Heart left ventricle (tissue), 16 donors: ENCODE measurements around the gene ESPNL. TPM values are rescaled to one million over a fixed set of nuclear protein-coding genes. Genes with fewer than 3 reads are reported as not detected.
A peak's percentile ranks its signal among the peaks of the same experiment; 100 is the strongest.

Experiments
- ATAC-seq, 4 donors: fragments of 200-7000 bp; cut with Tn5 transposase; one replicate each; pipeline ENCODE4 v1.9.1; 2020 to 2022; ENCODE audit warnings: moderate library complexity in 4 of 4, mild to moderate bottlenecking in 3 of 4, moderate number of reproducible peaks in 1 of 4
- DNase-seq, 5 donors: peaks; one replicate each; pipeline ENCODE4 v3.0.0-alpha.2; 2020
- H3K27ac ChIP-seq, 12 donors: fragments of 200-600 bp; sonication (generic) in 4 of 12; one replicate each; pipeline versions ENCODE4 v1.5.0 to v1.8.0; 2016 to 2022; ENCODE audit warnings: mild to moderate bottlenecking in 2 of 12
- H3K27me3 ChIP-seq, 9 donors: fragments of 200-600 bp; sonication (generic) in 2 of 9; one replicate each; pipeline versions ENCODE4 v1.5.1 to v1.8.0; 2016 to 2022; ENCODE audit warnings: mild to moderate bottlenecking in 3 of 9
- H3K36me3 ChIP-seq, 9 donors: fragments of 200-600 bp; sonication (generic) in 2 of 9; one replicate each; pipeline versions ENCODE4 v1.5.0 to v1.8.0; 2018 to 2022; ENCODE audit warnings: mild to moderate bottlenecking in 2 of 9
- H3K4me1 ChIP-seq, 12 donors: fragments of 200-600 bp; sonication (generic) in 4 of 12; one replicate each; pipeline versions ENCODE4 v1.5.0 to v1.8.0; 2016 to 2022; ENCODE audit warnings: mild to moderate bottlenecking in 3 of 12
- H3K4me3 ChIP-seq, 12 donors: fragments of 200-600 bp; sonication (generic) in 4 of 12; one replicate each; pipeline versions ENCODE4 v1.5.0 to v1.8.0; 2017 to 2022; ENCODE audit warnings: mild to moderate bottlenecking in 9 of 12, moderate library complexity in 4 of 12
- H3K9me3 ChIP-seq, 12 donors: fragments of 200-600 bp; sonication (generic) in 4 of 12; one replicate each; pipeline versions ENCODE4 v1.5.0 to v1.8.0; 2016 to 2022; ENCODE audit warnings: mild to moderate bottlenecking in 1 of 12
- POLR2A ChIP-seq, 2 donors: fragments of 450-650 bp; IDR thresholded peaks; one replicate each; pipeline ENCODE4 v1.6.1; 2017; ENCODE audit warnings: antibody characterized with exemption in 2 of 2, mild to moderate bottlenecking in 2 of 2, moderate library complexity in 2 of 2
- WGBS, 4 donors: extraction: QIAGEN DNeasy Blood & Tissue Kit in 2 of 4; methylation state at CpG; one replicate each; pipeline versions ENCODE4 v1.1.5 to v1.1.7; 2013 to 2018; 5-methylcytosine and 5-hydroxymethylcytosine counted together
- intact Hi-C, 10 donors: fragments of 100-400 bp; cut with DNase I; formaldehyde crosslinking; loops; one replicate each; pipeline versions ENCODE4 v1.11.1 to v1.14.2; 2022
- polyA plus RNA-seq, 2 donors: library from polyadenylated mRNA; stranded (reverse); fragments of 200-250 nt; gene quantifications; one replicate each; pipeline ENCODE4 v1.2.3, GENCODE V29; 2013
- total RNA-seq, 9 donors: library from RNA; depleted of rRNA in 2 of 9; stranded (reverse); fragments of >200 nt in 2 of 9; fragmentation: NEBNext Ultra II Directional in 3 of 9; extraction: Animal tissue kit (Norgen Biotek cat#: 25700) in 3 of 9; gene quantifications; one replicate each; pipeline versions ENCODE4 v1.1.0 to v1.2.4, GENCODE V29; 2016 to 2023
- TF ChIP-seq, protein P1 (sequence below), 12 donors: fragments of 200-600 bp; sonication (generic) in 4 of 12; IDR thresholded peaks; one replicate each; pipeline versions ENCODE4 v1.5.0 to v1.8.0; 2018 to 2022; ENCODE audit warnings: antibody characterized with exemption in 12 of 12, mild to moderate bottlenecking in 5 of 12
- donor health status: ischemic (EF 13 %, LVEDD 7.1; RV severe dilation, severe dysfunction).
- donor health status: healthy with polysubstance abuse.
- donor health status: DM: no; HTN: yes; CAD: no.
- donor health status: DM: no; HTN: no; CAD: no.
- donor health status: ischemic (EF 25% LVEDD 6.9; RV normal size, moderate dysfunction).
- donor health status: ischemic (EF 25% LVEDD 5.7; RV mildly dilated, moderate dysfunction).
- donor health status: healthy.
- donor health status: DM: yes; HTN: yes; CAD: no.
- donor health status: ischemic (EF 35%, LVEDD 5.7; RV mildly dilated, moderate dysfunction).
- donor health status: nonischemic (EF 11% LVEDD 7.7; RV severe dilation, severe dysfunction).
- donor health status: DM: yes; HTN: yes; CAD: no.
- donor health status: PGD.
- donor health status: ischemic (EF 29% LVEDD 5.4; RV normal size, mild dysfunction).
- donor health status: nonischemic (EF 23%, LVEDD 6.1; RV moderate dilation, normal function).

ESPNL gene
- total and polyA plus RNA-seq, 11 donors = 0.05 to 1.2 (median 0.27) TPM; not detected in 2

- Histone ChIP-seq H3K27me3 (no peaks in the 10 kb centered on the region), H3K27ac (no peak overlapping the region), H3K4me3 (no peak overlapping the region), H3K4me1 (peaks cover 0 to 22% (median 8%) of the 10 kb centered on the region in 12 donors), H3K36me3 (peaks cover 0 to 92% (median 87%) of the 10 kb centered on the region in 9 donors), H3K9me3 (no peaks in the 10 kb centered on the region)
- 94 to 97% (median 96%) methylated on average over 9 of the region's 9 CpGs for WGBS, 4 donors
- no peak for DNase-seq
- no peak for ATAC-seq
- intact Hi-C loops = no loop called here
- TF ChIP-seq, protein P1, sequence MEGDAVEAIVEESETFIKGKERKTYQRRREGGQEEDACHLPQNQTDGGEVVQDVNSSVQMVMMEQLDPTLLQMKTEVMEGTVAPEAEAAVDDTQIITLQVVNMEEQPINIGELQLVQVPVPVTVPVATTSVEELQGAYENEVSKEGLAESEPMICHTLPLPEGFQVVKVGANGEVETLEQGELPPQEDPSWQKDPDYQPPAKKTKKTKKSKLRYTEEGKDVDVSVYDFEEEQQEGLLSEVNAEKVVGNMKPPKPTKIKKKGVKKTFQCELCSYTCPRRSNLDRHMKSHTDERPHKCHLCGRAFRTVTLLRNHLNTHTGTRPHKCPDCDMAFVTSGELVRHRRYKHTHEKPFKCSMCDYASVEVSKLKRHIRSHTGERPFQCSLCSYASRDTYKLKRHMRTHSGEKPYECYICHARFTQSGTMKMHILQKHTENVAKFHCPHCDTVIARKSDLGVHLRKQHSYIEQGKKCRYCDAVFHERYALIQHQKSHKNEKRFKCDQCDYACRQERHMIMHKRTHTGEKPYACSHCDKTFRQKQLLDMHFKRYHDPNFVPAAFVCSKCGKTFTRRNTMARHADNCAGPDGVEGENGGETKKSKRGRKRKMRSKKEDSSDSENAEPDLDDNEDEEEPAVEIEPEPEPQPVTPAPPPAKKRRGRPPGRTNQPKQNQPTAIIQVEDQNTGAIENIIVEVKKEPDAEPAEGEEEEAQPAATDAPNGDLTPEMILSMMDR (IDR thresholded peaks at IDR 0.05) = no peak
Observed at GRCh38 chr2:238171575-238172187, 71.5 kb downstream of the ESPNL start.

DNA sequence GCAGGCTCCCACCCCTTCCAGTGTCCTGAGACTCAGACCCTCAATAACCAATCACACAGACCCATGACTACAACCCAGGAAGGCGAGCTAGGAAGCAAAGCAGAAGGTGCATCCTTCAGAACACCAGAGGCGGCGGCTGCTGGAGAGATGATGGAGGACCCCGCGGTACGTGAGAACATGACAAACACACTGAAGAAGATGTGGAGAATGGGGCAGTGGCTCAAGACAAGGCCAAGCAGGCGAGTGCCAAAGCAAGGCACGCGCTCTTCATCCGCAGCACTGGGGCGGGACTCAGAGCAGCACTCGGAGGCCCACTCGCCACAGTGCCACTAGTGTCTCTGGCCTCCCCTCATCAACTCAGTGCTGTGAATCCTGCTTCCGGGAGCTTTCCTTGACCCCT, 72.3 kb downstream of the ESPNL start:
- peaks cover 0 to 98% (median 95%) of the 10 kb centered on the region in 9 donors for H3K36me3 ChIP-seq
- intact Hi-C loops = no loop called here
- no peak overlapping the region for H3K4me3 ChIP-seq
- H3K27ac ChIP-seq = no peak overlapping the region
- H3K4me1 ChIP-seq = peaks cover 0 to 22% (median 8%) of the 10 kb centered on the region in 12 donors
- WGBS, 4 donors = 87 to 97% (median 90%) methylated on average over 13 to 14 of the region's 14 CpGs
- TF ChIP-seq, protein P1 (IDR thresholded peaks at IDR 0.05) = no peak
- TF ChIP-seq POLR2A (IDR thresholded peaks at IDR 0.05) = no peak
- H3K9me3 ChIP-seq = no peaks in the 10 kb centered on the region
- H3K27me3 ChIP-seq = no peaks in the 10 kb centered on the region
- peak in 1 of 5 donors; percentile 23 for DNase-seq
- ATAC-seq = no peak

DNA sequence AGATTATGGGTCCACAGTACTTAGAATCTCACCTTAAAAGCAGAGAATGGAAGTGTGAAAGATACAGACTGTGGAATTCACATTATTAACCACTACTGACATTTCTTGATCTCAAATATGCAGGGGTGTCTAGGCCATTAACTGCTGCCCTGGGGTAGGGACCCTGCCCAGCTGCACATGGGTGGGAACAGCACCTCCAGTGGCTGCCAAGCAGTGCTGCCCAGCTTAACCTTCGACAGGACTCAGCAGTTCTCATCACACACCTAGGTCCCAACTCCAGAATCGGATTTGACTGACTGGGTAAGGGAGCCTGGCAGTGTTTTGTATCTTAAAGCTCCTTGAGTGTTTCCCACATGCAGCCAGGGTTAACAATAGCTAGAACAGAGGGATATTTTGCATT, 73.6 kb downstream of the ESPNL start:
- Histone ChIP-seq H3K27ac (no peak overlapping the region), H3K4me3 (no peak overlapping the region), H3K36me3 (peaks cover 3 to 98% (median 96%) of the 10 kb centered on the region in 9 donors), H3K27me3 (no peaks in the 10 kb centered on the region), H3K4me1 (peaks cover 0 to 21% (median 8%) of the 10 kb centered on the region in 12 donors), H3K9me3 (no peaks in the 10 kb centered on the region)
- WGBS, 4 donors = 81 to 100% (median 89%) methylated on average over 2 of the region's 2 CpGs
- DNase-seq (no peak), ATAC-seq (no peak)
- intact Hi-C loops = no loop called here
- TF ChIP-seq POLR2A (IDR thresholded peaks at IDR 0.05) = no peak
- TF ChIP-seq, protein P1 (IDR thresholded peaks at IDR 0.05) = no peak

DNA sequence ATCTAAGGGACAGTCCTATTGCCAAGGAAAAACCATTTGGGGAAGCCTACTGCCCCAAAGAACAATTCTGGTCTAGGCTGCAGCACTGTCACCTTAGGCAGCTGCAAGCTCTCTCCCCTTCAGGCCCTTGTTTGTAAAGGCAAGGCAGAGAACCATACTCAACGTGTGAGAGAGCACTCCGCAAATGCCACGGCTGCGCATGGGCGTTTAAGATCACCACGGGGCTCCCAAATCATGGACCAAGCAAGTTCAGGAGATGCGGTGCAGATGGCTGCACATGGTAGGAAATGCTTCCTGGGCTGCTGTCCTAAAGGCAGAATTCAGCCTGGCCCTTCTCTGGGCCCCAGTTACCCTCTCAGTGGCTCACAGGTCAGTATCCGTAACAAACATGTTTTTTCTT, 74.2 kb downstream of the ESPNL start:
- Histone ChIP-seq H3K27ac (no peak overlapping the region), H3K4me3 (no peak overlapping the region), H3K9me3 (no peaks in the 10 kb centered on the region), H3K36me3 (peaks cover 3 to 98% (median 96%) of the 10 kb centered on the region in 9 donors), H3K4me1 (peaks cover 0 to 16% (median 7%) of the 10 kb centered on the region in 12 donors), H3K27me3 (no peaks in the 10 kb centered on the region)
- ATAC-seq = no peak
- 94 to 98% (median 97%) methylated on average over 7 to 8 of the region's 8 CpGs for whole genome bisulfite sequencing, 4 donors
- TF ChIP-seq POLR2A (IDR thresholded peaks at IDR 0.05) = no peak
- TF ChIP-seq, protein P1 (IDR thresholded peaks at IDR 0.05) = no peak
- intact Hi-C loops = no loop called here
- no peak for DNase-seq
